Measurements from ENCODE around the gene HEPHL1.

DNA sequence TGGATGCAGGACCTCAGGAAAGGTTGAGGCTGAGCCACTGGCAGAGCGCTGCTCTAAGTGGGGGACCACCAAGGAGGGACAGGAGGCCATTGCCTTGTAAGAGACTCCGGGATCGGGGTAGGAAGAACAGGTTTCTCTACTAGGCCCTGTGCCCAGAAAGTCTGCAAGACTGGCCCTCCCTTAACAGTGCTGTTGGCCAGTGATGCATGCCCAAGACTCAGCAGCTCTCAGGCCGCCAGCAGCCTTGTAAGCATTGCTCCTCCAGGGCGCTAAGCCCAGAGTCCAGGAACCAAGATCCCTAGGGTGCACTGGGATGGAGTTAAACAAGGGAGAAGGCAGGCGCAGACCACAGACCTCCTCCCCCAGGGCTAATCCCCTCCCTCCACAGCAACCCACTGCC lies 68.2 kb downstream of the HEPHL1 start:
- TF ChIP-seq, protein P1, sequence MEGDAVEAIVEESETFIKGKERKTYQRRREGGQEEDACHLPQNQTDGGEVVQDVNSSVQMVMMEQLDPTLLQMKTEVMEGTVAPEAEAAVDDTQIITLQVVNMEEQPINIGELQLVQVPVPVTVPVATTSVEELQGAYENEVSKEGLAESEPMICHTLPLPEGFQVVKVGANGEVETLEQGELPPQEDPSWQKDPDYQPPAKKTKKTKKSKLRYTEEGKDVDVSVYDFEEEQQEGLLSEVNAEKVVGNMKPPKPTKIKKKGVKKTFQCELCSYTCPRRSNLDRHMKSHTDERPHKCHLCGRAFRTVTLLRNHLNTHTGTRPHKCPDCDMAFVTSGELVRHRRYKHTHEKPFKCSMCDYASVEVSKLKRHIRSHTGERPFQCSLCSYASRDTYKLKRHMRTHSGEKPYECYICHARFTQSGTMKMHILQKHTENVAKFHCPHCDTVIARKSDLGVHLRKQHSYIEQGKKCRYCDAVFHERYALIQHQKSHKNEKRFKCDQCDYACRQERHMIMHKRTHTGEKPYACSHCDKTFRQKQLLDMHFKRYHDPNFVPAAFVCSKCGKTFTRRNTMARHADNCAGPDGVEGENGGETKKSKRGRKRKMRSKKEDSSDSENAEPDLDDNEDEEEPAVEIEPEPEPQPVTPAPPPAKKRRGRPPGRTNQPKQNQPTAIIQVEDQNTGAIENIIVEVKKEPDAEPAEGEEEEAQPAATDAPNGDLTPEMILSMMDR (IDR thresholded peaks at IDR 0.05): no peak
- no peak for TF ChIP-seq POLR2AphosphoS5 (IDR thresholded peaks at IDR 0.05)
- no peak for TF ChIP-seq POLR2A (IDR thresholded peaks at IDR 0.05)

Measured in breast epithelium (tissue), 3 donors.